HG02885 (cell line): Measurements from ENCODE around the gene OCA2.
"Not testable (repeated sequence)": the region's sequence is repeated elsewhere in the genome, so short reads cannot be mapped to it uniquely, and the experiment has no call there.

Source experiments
- ATAC-seq: cut with Tn5 transposase; IDR thresholded peaks from one replicate; pipeline ENCODE4 v1.9.1; 2021; ENCODE audit warnings: mild to moderate bottlenecking; ENCODE audit not compliant: unreplicated experiment, poor library complexity

The OCA2 gene

DNA sequence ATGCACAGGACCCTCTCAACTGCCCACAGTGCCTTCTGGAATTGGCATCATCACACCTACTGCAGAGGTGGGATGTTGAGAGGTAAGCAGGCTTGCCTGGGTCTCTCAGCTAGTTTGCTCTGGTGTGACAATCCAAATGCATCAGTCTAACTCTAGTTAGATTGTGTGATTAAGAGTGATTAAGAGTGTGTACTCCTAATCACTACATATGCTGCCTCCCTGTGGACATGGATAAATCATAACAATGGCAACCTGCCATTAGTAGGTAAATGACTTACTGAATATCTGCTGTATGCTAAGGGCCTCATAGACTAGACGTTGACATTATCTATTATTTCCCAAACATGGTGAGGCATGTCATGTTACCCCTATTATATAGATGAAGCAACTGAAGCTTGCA, 342.1 kb downstream of the OCA2 start:
- ATAC-seq: no peak

DNA sequence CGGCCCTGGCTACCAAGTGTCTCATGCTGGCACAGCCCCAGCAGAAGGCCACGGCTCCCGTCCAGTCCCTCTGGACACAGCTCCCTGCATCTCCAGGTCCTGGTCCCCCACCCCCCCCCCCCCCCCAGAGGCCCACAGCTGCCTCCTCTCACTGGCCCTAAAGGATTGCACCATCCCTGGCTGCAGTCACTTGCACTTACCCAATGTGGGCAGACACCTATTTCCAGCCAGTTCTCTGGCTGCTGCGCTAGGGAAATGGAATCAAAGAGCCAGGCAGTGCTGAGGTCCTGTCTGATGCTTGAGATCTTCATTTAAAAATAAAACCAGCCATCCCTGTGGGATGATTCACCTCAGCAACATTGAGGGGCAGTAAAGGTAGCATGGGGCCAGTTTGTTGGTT, 346.4 kb downstream of the OCA2 start:
- no peak for ATAC-seq

DNA sequence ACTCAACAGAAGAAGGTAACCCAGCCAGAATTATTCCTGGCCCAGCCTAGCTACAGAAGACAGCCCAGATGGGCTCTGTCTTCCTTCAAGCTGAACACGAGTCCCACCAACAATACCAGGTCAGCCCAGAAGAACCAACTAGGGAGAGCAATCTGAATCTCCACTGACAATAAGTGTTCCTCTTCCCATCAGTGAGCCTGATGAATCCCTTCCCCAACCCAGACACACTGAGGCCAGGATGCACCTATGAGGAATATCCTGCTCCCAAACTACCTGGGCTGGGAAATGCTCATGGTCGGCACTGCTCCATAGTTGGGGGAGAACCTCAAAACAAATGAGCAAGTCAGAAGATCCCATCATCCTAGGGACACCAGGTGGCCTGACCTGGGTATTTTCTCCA, 351.1 kb downstream of the OCA2 start:
- ATAC-seq: no peak

DNA sequence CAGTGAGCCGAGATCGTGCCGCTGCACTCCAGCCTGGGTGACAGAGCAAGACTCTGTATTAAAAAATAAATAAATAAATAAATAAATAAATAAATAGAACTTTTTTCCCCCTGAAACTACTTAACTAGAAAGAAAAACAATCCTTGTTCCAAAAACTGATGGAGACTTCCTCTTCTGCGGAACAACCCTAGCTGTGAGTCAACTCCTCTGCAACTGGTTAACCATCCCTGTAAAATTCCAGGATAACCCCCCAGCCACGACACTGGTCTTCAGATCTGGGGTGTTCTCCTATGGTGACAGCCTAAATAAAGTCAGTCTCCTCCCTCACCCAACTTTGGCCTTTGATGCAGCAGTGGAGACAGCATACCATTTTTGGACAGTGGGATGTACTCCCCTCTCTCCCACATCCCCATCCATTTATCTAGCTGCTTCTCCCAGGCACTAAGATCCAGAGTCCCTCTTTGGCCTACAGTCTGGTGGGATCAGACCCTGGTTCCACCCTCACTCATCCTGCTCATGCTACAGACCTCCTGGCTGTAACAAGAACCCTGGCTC, 352.6 kb downstream of the OCA2 start:
- no peak for ATAC-seq

DNA sequence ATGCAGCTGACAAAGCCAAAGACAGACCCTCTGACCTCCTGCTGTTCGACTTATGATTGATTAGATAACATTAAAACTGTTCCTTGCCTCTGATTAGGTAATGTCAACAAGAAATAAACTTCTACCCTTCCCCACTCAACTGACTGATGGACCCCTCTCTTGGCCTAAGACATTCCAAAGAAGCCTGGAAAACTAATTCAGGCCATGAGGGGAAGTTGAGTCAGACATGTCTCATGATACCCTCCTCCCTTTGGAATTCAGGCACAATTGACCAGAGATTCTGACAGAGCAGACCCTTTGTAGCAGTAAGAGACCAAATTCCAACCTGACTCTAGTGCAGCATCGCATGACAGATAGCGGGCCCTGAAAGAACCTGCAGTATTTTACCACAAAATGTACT, 354.5 kb downstream of the OCA2 start:
- no peak for ATAC-seq

DNA sequence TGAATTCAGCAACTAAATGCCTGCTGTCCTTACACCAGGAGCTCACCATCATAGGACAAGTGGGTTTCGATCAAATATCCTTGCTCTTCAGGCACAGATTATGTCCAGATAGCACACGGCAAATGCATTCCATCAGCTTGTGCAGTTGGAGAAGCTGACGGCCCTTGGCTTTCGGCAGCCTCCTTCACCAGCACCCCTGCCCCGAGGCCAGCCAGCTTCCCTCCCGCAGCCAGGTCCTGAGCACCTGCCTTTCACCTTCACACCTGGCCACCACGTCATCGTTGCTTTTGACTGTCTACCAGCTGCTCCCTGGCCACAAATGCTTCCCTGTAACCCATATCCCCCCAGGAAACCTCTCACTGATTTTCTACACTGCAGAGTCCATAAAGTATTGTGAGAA, 355.5 kb downstream of the OCA2 start:
- ATAC-seq: no peak

DNA sequence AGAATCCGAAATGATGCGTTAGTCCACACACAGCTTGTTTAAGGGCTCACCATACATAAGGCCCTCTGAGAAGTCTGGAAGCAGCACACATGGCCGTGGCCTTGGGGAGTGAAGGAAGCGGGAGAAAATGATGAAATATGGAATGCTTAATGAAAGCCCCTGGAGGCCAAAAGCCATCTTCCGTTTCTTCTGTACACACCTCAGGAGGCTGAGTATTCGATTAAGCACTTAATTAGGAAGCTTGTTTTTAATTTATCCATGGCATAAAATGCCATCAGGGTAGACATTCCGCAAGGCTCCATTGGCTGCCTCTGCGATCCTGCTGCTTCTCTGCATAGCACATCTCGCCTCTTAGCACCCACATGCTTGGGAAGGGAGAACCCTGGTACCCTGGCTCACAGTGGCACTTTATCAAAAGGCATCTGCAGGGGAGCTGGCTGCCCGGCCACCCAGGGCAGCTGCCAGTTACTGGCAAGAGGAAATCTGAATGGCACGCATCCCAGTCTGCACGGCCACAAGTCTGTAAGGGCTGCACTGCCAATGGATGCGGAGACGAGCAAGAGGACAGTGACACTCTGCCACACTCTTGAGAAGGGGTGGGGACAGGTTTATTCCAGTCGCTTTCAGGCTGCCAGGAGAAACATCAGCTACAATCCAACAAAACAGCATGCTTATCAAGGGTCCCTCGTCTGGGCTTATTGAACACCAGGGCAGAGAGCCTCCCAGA, 356.2 kb downstream of the OCA2 start:
- ATAC-seq: no peak

DNA sequence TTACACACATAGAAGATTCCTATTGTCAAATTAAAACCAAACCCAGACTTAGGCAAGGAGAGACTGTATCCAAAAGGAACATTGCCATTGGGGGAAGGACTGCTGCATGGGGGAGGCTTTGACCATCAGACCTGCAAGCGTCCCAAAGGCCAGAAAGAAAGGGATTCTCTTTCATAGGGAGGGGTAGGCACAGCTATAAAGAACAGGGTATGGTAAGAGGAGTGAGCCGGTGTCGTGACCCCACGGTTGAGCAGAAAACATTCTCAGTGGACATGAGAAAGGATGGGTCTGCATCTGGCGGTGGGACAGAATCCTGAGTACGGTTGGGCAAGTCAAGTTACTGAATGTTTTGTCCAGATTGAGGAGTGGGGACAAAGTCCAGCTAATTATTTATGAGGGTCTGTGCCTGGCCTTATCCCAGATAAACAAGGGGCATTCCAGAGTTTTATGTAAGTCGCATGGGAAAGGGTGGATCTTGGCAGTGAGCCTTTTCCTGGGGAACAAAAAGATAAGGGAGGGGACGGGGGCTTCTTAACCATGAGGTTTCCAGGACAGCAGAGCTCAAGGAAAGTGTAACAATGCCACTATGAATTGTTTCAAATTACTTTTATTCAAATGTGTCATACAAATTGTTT, 357.8 kb downstream of the OCA2 start:
- no peak for ATAC-seq

DNA sequence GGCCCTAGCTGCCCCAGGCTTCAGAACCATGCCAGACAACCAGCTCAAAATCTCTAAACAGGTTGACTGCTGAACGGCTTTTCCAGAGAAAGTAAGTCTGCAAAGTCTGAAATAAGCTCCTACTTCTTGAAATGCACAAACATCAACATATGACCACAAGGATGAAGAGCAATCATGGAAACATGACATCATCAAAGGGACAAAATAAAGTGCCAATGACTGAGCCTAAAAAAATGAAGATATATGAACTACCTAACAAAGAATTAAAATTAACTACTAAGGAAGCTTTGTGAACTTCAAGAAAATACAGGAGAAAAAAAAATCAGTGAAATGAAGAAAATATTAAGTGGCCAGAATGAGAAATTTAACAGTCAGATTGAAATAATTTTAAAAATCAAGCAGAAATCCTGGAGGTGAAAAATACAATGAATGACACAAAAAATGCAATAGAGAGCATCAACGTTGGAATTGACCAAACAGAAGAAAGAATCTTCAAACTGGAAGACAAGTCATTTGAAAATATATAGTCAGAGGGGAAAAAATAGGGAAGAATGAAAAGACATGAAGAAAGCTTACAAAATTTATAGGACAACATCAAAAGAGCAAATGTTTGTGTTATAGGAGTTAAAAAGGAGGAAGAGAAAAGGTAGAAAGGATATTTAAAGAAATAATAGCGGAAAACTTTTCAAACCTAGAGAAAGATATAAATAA, 364.2 kb downstream of the OCA2 start:
- ATAC-seq: no peak

DNA sequence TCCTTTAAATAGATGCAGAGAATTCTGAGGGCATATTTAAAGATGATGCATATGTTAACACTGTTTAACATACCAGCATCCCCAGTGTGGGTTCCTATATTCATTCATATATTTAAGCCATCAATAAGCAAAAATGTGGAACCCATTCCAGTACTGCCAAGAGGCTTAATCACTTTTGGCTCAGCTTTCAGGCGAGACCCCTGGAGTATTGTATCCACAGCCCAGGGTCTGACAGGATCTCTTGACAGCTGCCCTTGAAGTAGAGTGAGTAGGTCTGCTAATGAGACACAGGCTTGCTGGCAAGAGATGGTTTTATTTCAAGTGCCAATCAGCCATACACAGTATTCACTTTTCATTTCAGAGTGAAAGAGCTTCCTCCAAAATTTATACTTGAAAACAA, 367.3 kb downstream of the OCA2 start:
- ATAC-seq: no peak

DNA sequence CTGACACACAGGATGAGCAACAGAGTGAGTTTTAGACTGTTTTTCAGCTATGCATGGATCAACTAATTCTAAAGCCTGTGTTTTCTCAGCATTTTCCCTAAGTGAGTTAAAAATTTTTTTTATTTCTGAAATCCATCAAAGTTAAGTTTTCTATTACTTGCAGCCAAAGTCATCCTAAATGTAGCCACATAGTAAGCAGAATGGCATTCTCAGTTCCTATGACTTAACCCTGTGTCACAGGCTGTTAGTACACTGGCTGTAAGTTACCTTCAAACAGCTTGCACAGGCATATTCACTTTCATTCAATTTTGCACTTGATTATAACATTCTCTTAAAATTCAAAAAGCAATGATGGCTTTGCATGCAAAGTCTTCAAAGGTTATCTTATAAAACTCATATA, 368.2 kb downstream of the OCA2 start:
- ATAC-seq: no peak

DNA sequence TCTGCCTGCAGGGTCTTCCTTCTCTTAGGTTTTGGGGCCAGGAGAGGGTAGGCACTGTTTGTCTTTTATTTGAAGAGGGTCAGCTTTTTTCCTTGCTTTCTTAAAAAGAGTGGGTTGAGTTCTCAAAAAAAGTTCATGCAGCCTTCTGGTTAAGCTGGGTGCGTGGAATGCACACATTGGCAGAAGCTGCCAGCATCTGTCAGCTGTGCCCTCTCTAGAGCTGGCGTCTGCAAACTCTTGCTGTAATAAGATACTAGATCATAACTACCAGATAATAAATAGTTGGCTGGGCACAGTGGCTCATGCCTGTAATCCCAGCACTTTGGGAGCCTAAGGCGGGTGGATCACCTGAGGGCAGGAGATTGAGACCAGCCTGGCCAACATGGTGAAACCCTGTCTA, 373.4 kb downstream of the OCA2 start:
- ATAC-seq: no peak

DNA sequence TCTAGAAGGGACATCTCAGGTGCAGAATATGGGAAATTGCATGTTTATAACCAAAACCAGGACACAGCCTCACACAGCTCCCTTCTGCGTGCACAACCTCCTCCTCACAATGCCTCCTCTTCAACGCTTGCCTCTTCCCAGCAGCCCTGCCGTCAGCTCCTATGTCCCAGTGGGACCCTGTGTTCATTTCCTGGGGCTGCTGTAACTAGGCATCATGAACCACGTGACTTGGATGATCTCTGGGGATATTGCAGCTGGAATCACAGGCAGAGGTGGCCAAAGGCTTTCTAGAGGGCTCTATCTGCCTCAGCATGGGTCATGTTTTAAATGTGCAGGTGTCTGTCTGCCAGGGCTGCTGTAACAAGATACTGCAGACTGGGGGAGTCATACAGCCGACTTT, 375.3 kb downstream of the OCA2 start:
- no peak for ATAC-seq

DNA sequence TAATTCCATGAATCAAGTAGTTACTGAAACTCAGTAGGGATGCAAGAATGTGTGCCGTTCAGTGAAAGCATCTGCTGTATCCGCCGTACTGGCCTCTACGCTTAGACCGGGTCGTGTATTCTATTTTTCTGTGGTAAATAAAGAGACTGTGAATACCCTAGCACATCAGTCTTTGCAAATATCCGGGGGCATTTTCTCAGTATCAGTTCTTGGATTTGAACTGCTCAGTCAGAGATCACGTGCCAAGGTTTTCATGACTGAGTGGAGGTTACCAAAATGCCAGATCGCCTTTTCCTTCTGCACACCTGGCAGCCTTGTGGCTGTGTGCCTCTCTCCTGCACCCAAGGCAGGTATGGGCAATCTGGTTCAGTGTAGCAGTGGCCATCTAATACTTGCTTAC, 377.0 kb downstream of the OCA2 start:
- ATAC-seq: no peak

DNA sequence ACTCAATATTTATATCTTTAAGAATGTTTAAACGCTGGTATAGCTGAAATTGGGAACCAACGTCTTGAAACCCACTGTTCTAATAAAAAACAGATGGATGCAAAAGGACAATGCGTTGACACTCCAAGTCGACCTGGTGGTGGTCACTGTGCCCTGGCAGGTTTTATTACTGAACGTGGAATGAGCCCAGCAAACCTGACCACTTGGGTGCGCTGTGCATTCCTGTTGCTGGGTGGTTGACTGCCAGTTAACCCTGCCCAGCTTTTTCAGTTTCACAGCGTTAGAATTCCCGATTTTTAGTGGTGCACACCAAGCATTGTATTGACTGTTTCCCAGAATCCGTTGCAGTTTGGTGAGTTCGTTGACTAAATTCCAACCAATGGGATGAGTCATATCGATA, 384.4 kb downstream of the OCA2 start:
- no peak for ATAC-seq

DNA sequence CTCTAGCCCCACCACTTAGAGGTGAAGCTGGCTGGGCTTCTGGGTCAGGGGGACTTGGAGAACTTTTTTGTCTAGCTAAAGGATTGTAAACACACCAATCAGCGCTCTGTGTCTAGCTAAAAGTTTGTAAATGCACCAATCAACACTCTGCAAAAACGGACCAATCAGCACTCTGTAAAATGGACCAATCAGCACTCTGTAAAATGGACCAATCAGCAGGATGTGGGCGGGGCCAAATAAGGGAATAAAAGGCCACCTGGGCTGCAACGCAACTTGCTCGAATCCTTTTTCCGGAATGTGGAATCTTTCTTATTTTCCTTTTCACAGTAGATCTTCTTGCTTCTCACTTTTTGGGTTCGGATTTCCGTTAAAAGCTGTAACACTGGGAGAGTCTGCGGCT, 385.3 kb downstream of the OCA2 start:
- ATAC-seq: not testable (repeated sequence)

DNA sequence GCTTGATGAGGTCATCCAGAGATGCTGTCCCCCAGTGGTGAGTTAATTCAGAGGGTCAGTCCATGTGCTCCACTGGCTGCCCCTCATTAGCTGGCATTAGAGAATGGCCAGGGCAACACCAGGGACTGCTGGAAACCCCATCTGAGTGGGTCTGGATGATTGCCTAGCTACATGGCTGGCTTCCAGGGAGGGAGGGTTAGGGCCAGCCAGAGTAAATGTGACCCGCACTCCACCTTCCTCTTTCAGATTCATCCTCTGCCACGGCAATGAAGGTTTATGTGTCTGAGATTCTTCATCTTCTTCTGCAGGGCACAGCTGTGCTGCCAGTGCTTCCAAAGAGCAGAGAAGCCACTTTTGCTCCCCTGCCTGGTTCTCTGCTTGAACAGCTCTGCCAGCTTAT, 391.9 kb downstream of the OCA2 start:
- ATAC-seq: no peak

DNA sequence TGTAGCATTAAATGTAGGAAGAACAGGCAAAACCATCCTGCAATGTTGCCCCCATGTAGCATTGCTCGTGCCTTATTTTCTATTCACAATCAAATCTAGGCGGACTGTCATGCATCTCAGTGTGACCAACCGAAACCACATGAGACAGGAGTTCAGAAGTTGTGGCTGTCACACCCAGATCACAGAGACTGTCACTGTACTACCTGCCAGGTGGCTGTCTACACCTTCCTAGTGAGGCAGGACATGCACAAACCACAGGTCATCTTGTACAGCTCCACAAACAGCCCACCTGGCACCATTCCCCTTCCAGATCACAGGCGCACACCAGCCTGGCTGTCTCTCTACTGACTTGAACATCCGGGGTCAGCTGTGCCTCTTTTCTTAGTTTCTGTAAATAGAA, 392.8 kb downstream of the OCA2 start:
- ATAC-seq: no peak

DNA sequence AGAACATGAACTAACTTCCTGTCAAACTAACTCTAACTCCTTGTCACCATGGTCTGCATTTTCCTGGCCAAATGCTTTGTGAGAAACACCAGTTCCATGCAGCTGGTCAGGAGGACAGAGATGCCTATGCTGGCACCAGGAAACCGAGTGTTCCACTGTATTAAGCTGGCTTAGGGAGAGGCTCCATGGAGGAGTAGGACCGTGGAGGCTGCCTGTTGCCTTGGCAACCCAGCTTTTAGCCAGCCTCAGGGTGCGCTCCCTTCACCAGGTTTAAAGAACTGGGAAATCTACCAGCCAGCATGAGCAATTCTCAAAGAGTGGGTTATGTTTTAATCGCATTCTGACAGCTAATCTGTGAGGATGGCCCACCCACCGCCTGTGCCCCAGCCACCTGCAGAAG, 394.1 kb downstream of the OCA2 start:
- no peak for ATAC-seq
